Measurements from ENCODE around the gene PTTG2.

PTTG2 gene

GRCh38 chr4:37990731-37991245 lies 30.6 kb downstream of the PTTG2 start:
- Mint-ChIP-seq H3K27me3 (ENCODE audit: low read depth, poor library complexity) (no peaks in the 10 kb centered on the region), H3K27ac (no peak overlapping the region), H3K36me3 (ENCODE audit: low read depth) (peaks cover 9% of the 10 kb centered on the region), H3K4me3 (no peak overlapping the region), H3K4me1 (peaks cover 62% of the 10 kb centered on the region), H3K9me3 (peaks cover 5% of the 10 kb centered on the region)
- no peak for DNase-seq
- no peak for TF ChIP-seq CTCF (IDR thresholded peaks at IDR 0.05)

- Mint-ChIP-seq H3K27me3 (ENCODE audit: low read depth, poor library complexity) (no peaks in the 10 kb centered on the region), H3K4me3 (no peak overlapping the region), H3K27ac (no peak overlapping the region), H3K4me1 (peaks cover 60% of the 10 kb centered on the region), H3K9me3 (peaks cover 5% of the 10 kb centered on the region), H3K36me3 (ENCODE audit: low read depth) (peaks cover 9% of the 10 kb centered on the region)
- no peak for DNase-seq
- TF ChIP-seq CTCF (IDR thresholded peaks at IDR 0.05), result no peak
Observed at GRCh38 chr4:37991623-37992410, 31.6 kb downstream of the PTTG2 start.

GRCh38 chr4:37993806-37994205 lies 33.6 kb downstream of the PTTG2 start:
- no peak overlapping the region for H3K27ac Mint-ChIP-seq
- peaks cover 9% of the 10 kb centered on the region for H3K36me3 Mint-ChIP-seq (ENCODE audit: low read depth)
- no peak for TF ChIP-seq CTCF (IDR thresholded peaks at IDR 0.05)
- H3K4me1 Mint-ChIP-seq, result peaks cover 61% of the 10 kb centered on the region
- no peak overlapping the region for H3K4me3 Mint-ChIP-seq
- no peak for DNase-seq
- peaks cover 5% of the 10 kb centered on the region for H3K9me3 Mint-ChIP-seq
- H3K27me3 Mint-ChIP-seq (ENCODE audit: low read depth, poor library complexity), result no peaks in the 10 kb centered on the region

GRCh38 chr4:37994569-37994968 lies 34.4 kb downstream of the PTTG2 start:
- Mint-ChIP-seq H3K27me3 (ENCODE audit: low read depth, poor library complexity) (no peaks in the 10 kb centered on the region), H3K4me1 (peaks cover 59% of the 10 kb centered on the region), H3K9me3 (peaks cover 5% of the 10 kb centered on the region), H3K27ac (peak overlapping the region; percentile 88), H3K4me3 (no peak overlapping the region), H3K36me3 (ENCODE audit: low read depth) (peaks cover 9% of the 10 kb centered on the region)
- no peak for DNase-seq
- TF ChIP-seq CTCF (IDR thresholded peaks at IDR 0.05), result no peak

- no peak for DNase-seq
- Mint-ChIP-seq H3K27ac (no peak overlapping the region), H3K4me3 (no peak overlapping the region), H3K27me3 (ENCODE audit: low read depth, poor library complexity) (no peaks in the 10 kb centered on the region), H3K36me3 (ENCODE audit: low read depth) (peaks cover 9% of the 10 kb centered on the region), H3K9me3 (peaks cover 5% of the 10 kb centered on the region), H3K4me1 (peaks cover 61% of the 10 kb centered on the region)
- TF ChIP-seq CTCF (IDR thresholded peaks at IDR 0.05), result no peak
Observed at GRCh38 chr4:37995299-37995821, 35.2 kb downstream of the PTTG2 start.

Data from nephron progenitor cell (in vitro differentiated cells).